ENCODE results near the gene SLC35D1.

Gene SLC35D1

GRCh38 chr1:67044631-67045270 lies 9.2 kb downstream of the SLC35D1 start:
- DNase-seq (ENCODE audit: low read depth in 2 of 2), result no peak

- no peak for DNase-seq (ENCODE audit: low read depth in 2 of 2)
Observed at GRCh38 chr1:67043366-67043765, 10.6 kb downstream of the SLC35D1 start.

- DNase-seq (ENCODE audit: low read depth in 2 of 2), result no peak
Observed at GRCh38 chr1:67041841-67042503, 12.0 kb downstream of the SLC35D1 start.

GRCh38 chr1:67040405-67040804 lies 13.5 kb downstream of the SLC35D1 start:
- DNase-seq (ENCODE audit: low read depth in 2 of 2), result no peak

- no peak for DNase-seq (ENCODE audit: low read depth in 2 of 2)
Observed at GRCh38 chr1:67031859-67032247, 22.1 kb downstream of the SLC35D1 start.

GRCh38 chr1:67031121-67031858 lies 22.7 kb downstream of the SLC35D1 start:
- no peak for DNase-seq (ENCODE audit: low read depth in 2 of 2)

GRCh38 chr1:67029472-67029871 lies 24.5 kb downstream of the SLC35D1 start:
- DNase-seq (ENCODE audit: low read depth in 2 of 2), result no peak

GRCh38 chr1:67020765-67021164 lies 33.2 kb downstream of the SLC35D1 start:
- no peak for DNase-seq (ENCODE audit: low read depth in 2 of 2)

GRCh38 chr1:67020304-67020703 lies 33.6 kb downstream of the SLC35D1 start:
- no peak for DNase-seq (ENCODE audit: low read depth in 2 of 2)

GRCh38 chr1:67019600-67020136 lies 34.3 kb downstream of the SLC35D1 start:
- no peak for DNase-seq (ENCODE audit: low read depth in 2 of 2)

- DNase-seq (ENCODE audit: low read depth in 2 of 2), result no peak
Observed at GRCh38 chr1:67019121-67019520, 34.8 kb downstream of the SLC35D1 start.

- DNase-seq (ENCODE audit: low read depth in 2 of 2), result no peak
Observed at GRCh38 chr1:67018574-67018973, 35.4 kb downstream of the SLC35D1 start.

GRCh38 chr1:67013573-67013972 lies 40.4 kb downstream of the SLC35D1 start:
- DNase-seq (ENCODE audit: low read depth in 2 of 2), result no peak

- DNase-seq (ENCODE audit: low read depth in 2 of 2), result no peak
Observed at GRCh38 chr1:67009792-67010191, 44.2 kb downstream of the SLC35D1 start.

GRCh38 chr1:67005068-67005467 lies 48.9 kb downstream of the SLC35D1 start:
- no peak for DNase-seq (ENCODE audit: low read depth in 2 of 2)

GRCh38 chr1:67004176-67004575 lies 49.8 kb downstream of the SLC35D1 start:
- no peak for DNase-seq (ENCODE audit: low read depth in 2 of 2)

GRCh38 chr1:67001682-67002425 lies 52.1 kb downstream of the SLC35D1 start:
- no peak for DNase-seq (ENCODE audit: low read depth in 2 of 2)

- no peak for DNase-seq (ENCODE audit: low read depth in 2 of 2)
Observed at GRCh38 chr1:66999640-67000400, 54.1 kb downstream of the SLC35D1 start.

GRCh38 chr1:66998972-66999371 lies 55.0 kb downstream of the SLC35D1 start:
- DNase-seq (ENCODE audit: low read depth in 2 of 2), result no peak

GRCh38 chr1:66996018-66996682 lies 57.8 kb downstream of the SLC35D1 start:
- peak; percentile 22 to 41 for DNase-seq (ENCODE audit: low read depth in 2 of 2)

GRCh38 chr1:66993076-66993475 lies 60.9 kb downstream of the SLC35D1 start:
- DNase-seq (ENCODE audit: low read depth in 2 of 2), result no peak

All from stimulated activated CD4-positive, alpha-beta T cell treated with anti-CD3 and anti-CD28 coated beads, Interleukin-1b, Interleukin-23, amount 100 ng/mL, for 4 hours (primary cell).